ENCODE data around the gene KRABD2.
A peak's percentile ranks its signal among the peaks of the same experiment; 100 is the strongest.
"Not testable (repeated sequence)": the region's sequence is repeated elsewhere in the genome, so short reads cannot be mapped to it uniquely, and the experiment has no call there.

The KRABD2 gene

DNA sequence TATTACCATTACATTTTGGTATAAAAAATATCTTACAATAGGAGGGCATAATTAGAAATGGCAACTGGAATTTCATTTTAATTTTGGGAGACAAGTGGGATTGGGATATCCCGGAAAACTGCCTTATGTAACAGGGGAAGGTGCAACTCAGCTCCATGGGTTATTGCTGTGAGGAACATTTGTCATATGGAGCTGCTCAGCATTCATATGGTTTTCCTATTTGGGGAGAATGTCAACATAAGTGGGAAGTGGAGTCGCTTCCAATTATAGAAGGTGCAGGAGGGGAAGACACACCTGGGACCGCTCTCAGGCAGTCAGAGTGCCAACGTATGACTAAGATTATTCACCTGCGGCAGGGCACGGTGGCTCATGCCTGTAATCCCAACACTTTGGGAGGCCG is 26.2 kb downstream of the KRABD2 start:
- WGBS (ENCODE audit: insufficient coverage): 76% methylated on average over 7 of the region's 7 CpGs
- no peak for DNase-seq (ENCODE audit: low read depth in 4 of 6, low spot score in 6 of 6)
- H3K4me3 ChIP-seq (ENCODE audit: low read depth, low read length): no peak overlapping the region
- no peaks in the 10 kb centered on the region for H3K36me3 ChIP-seq (ENCODE audit: control insufficient read depth, insufficient read depth, low read length)
- H3K4me1 ChIP-seq (ENCODE audit: control insufficient read depth, insufficient read depth, low read length): no peaks in the 10 kb centered on the region
- H3K27ac ChIP-seq (ENCODE audit: low read depth, low read length): no peak overlapping the region
- no peaks in the 10 kb centered on the region for H3K9me3 ChIP-seq (ENCODE audit: control insufficient read depth, insufficient read depth, low read length)
- peaks cover 20% of the 10 kb centered on the region for H3K27me3 ChIP-seq (ENCODE audit: control insufficient read depth, insufficient read depth, low read length)

- not testable (repeated sequence) for H3K27ac ChIP-seq (ENCODE audit: low read depth, low read length); H3K4me3 ChIP-seq (ENCODE audit: low read depth, low read length); H3K36me3 ChIP-seq (ENCODE audit: control insufficient read depth, insufficient read depth, low read length); DNase-seq (ENCODE audit: low read depth in 4 of 6, low spot score in 6 of 6); H3K9me3 ChIP-seq (ENCODE audit: control insufficient read depth, insufficient read depth, low read length); H3K4me1 ChIP-seq (ENCODE audit: control insufficient read depth, insufficient read depth, low read length)
- 51% methylated on average over 15 of the region's 25 CpGs for WGBS (ENCODE audit: insufficient coverage)
- H3K27me3 ChIP-seq (ENCODE audit: control insufficient read depth, insufficient read depth, low read length): peaks cover 20% of the 10 kb centered on the region
These were observed 29.5 kb downstream of the KRABD2 start for GRCh38 chr17:8347001-8347400.

- Histone ChIP-seq H3K4me1 (ENCODE audit: control insufficient read depth, insufficient read depth, low read length) (no peaks in the 10 kb centered on the region), H3K36me3 (ENCODE audit: control insufficient read depth, insufficient read depth, low read length) (no peaks in the 10 kb centered on the region), H3K27me3 (ENCODE audit: control insufficient read depth, insufficient read depth, low read length) (peaks cover 20% of the 10 kb centered on the region), H3K27ac (ENCODE audit: low read depth, low read length) (no peak overlapping the region), H3K9me3 (ENCODE audit: control insufficient read depth, insufficient read depth, low read length) (no peaks in the 10 kb centered on the region), H3K4me3 (ENCODE audit: low read depth, low read length) (no peak overlapping the region)
- DNase-seq (ENCODE audit: low read depth in 4 of 6, low spot score in 6 of 6): no peak
- WGBS (ENCODE audit: insufficient coverage): 100% methylated on average over 2 of the region's 5 CpGs
These were observed 30.4 kb downstream of the KRABD2 start for GRCh38 chr17:8345951-8346665.

DNA sequence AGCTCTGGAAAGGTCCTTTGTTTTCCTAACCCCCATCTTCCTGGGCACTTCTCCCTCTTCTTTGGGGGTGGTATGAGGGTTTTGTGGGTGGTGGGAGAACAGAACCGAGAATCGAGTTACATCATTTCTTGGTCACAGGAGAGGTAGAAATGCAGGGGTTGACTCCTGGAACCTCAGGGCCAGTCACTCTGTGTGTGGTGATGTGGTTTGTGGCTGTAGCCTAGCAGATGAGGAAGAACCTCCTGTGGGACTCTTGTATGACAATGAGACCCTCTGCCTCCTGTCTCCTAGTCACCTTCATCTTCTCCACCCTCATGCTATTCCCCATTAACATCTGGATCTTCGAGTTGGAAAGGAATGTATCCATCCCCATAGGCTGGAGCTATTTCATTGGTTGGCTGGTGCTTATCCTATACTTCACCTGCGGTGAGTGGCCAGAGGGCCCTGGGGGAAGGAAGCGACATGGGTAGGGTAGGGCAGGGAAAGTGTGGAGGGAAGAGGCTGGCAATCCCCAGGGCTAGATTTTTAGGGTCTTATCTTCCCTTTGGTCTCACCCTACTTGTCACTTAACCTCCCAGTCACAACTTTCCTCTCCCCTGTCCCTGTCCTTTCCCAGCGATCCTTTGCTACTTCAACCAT is 31.3 kb downstream of the KRABD2 start:
- WGBS (ENCODE audit: insufficient coverage): 83% methylated on average over 3 of the region's 6 CpGs

GRCh38 chr17:8341456-8341855 is 35.0 kb downstream of the KRABD2 start:
- DNase-seq (ENCODE audit: low read depth in 4 of 6, low spot score in 6 of 6): no peak
- H3K36me3 ChIP-seq (ENCODE audit: control insufficient read depth, insufficient read depth, low read length): no peaks in the 10 kb centered on the region
- no peaks in the 10 kb centered on the region for H3K9me3 ChIP-seq (ENCODE audit: control insufficient read depth, insufficient read depth, low read length)
- no peak overlapping the region for H3K27ac ChIP-seq (ENCODE audit: low read depth, low read length)
- H3K4me1 ChIP-seq (ENCODE audit: control insufficient read depth, insufficient read depth, low read length): no peaks in the 10 kb centered on the region
- H3K4me3 ChIP-seq (ENCODE audit: low read depth, low read length): no peak overlapping the region
- WGBS (ENCODE audit: insufficient coverage): 54% methylated on average over 2 of the region's 4 CpGs
- H3K27me3 ChIP-seq (ENCODE audit: control insufficient read depth, insufficient read depth, low read length): peaks cover 10% of the 10 kb centered on the region

More for the DNA sequence above, 31.3 kb downstream of the KRABD2 start:
- DNase-seq (ENCODE audit: low read depth in 4 of 6, low spot score in 6 of 6): no peak
- Histone ChIP-seq H3K27ac (ENCODE audit: low read depth, low read length) (no peak overlapping the region), H3K27me3 (ENCODE audit: control insufficient read depth, insufficient read depth, low read length) (peaks cover 20% of the 10 kb centered on the region), H3K36me3 (ENCODE audit: control insufficient read depth, insufficient read depth, low read length) (no peaks in the 10 kb centered on the region), H3K4me3 (ENCODE audit: low read depth, low read length) (no peak overlapping the region), H3K9me3 (ENCODE audit: control insufficient read depth, insufficient read depth, low read length) (no peaks in the 10 kb centered on the region), H3K4me1 (ENCODE audit: control insufficient read depth, insufficient read depth, low read length) (no peaks in the 10 kb centered on the region)

DNA sequence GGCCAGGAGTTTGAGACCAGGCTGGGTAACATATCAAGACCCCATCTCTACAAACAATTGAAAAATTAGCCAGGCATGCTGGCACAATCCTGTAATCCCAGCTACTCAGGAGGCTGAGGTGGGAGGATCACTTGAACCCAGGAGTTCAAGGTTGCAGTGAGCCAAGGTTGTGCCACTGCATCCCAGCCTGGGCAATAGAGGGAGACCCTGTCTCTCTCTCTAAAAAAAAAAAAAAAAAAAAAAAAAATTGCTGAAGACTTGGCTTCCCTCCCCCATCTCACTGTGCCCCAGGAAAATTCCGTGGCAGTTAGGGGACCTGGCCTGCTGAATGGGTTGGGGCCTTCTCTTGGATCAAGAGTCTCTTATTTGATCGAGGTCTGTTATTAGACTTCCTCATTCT is 37.0 kb downstream of the KRABD2 start, which contains the start of gene ODF4:
ODF4 (plus strand) TSS at position 301 of the 400 bp plus-strand sequence. CDS start 212 bp downstream, outside the sequence.
- no peak for DNase-seq (ENCODE audit: low read depth in 4 of 6, low spot score in 6 of 6)
- H3K9me3 ChIP-seq (ENCODE audit: control insufficient read depth, insufficient read depth, low read length): no peaks in the 10 kb centered on the region
- no peaks in the 10 kb centered on the region for H3K4me1 ChIP-seq (ENCODE audit: control insufficient read depth, insufficient read depth, low read length)
- no peaks in the 10 kb centered on the region for H3K27me3 ChIP-seq (ENCODE audit: control insufficient read depth, insufficient read depth, low read length)
- no peak within 1 kb of the TSS for H3K4me3 ChIP-seq (ENCODE audit: low read depth, low read length)
- no peaks in the 10 kb centered on the region for H3K36me3 ChIP-seq (ENCODE audit: control insufficient read depth, insufficient read depth, low read length)
- no peak within 1 kb of the TSS for H3K27ac ChIP-seq (ENCODE audit: low read depth, low read length)
- no CpG with 5 or more reads among the region's 2 CpGs for WGBS (ENCODE audit: insufficient coverage)

DNA sequence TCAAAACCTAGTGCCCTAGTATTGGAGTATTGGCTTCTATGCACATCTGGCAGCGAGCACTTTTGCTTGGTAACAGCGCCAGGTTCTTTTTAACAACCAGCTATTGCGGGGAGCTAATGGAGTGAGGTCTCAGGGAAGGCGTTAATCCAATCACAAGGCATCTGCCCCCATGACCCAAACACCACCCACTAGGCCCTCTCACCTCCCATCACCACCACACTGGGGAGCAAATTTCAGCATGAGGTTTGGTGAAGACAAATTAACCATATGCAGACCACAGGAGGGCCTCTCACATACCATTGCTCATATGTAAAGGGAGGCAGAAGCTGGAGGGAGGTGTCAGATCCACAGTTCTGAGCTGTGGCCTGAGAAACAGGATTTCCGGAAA is 37.8 kb downstream of the KRABD2 start:
- H3K4me1 ChIP-seq (ENCODE audit: control insufficient read depth, insufficient read depth, low read length): no peaks in the 10 kb centered on the region
- WGBS (ENCODE audit: insufficient coverage): 88% methylated on average over 1 of the region's 5 CpGs
- H3K9me3 ChIP-seq (ENCODE audit: control insufficient read depth, insufficient read depth, low read length): no peaks in the 10 kb centered on the region
- DNase-seq (ENCODE audit: low read depth in 4 of 6, low spot score in 6 of 6): peak in 1 of 6 donors; percentile 55
- no peaks in the 10 kb centered on the region for H3K36me3 ChIP-seq (ENCODE audit: control insufficient read depth, insufficient read depth, low read length)
- H3K27me3 ChIP-seq (ENCODE audit: control insufficient read depth, insufficient read depth, low read length): no peaks in the 10 kb centered on the region
- H3K4me3 ChIP-seq (ENCODE audit: low read depth, low read length): no peak overlapping the region
- H3K27ac ChIP-seq (ENCODE audit: low read depth, low read length): no peak overlapping the region

GRCh38 chr17:8337802-8338752 is 38.4 kb downstream of the KRABD2 start:
- no peak overlapping the region for H3K4me3 ChIP-seq (ENCODE audit: low read depth, low read length)
- H3K36me3 ChIP-seq (ENCODE audit: control insufficient read depth, insufficient read depth, low read length): no peaks in the 10 kb centered on the region
- DNase-seq (ENCODE audit: low read depth in 4 of 6, low spot score in 6 of 6): peak in 2 of 6 donors; percentile 34 to 66
- H3K4me1 ChIP-seq (ENCODE audit: control insufficient read depth, insufficient read depth, low read length): peaks cover 4% of the 10 kb centered on the region
- no peak overlapping the region for H3K27ac ChIP-seq (ENCODE audit: low read depth, low read length)
- no peaks in the 10 kb centered on the region for H3K9me3 ChIP-seq (ENCODE audit: control insufficient read depth, insufficient read depth, low read length)
- no peaks in the 10 kb centered on the region for H3K27me3 ChIP-seq (ENCODE audit: control insufficient read depth, insufficient read depth, low read length)
- WGBS (ENCODE audit: insufficient coverage): 26% methylated on average over 9 of the region's 11 CpGs

DNA sequence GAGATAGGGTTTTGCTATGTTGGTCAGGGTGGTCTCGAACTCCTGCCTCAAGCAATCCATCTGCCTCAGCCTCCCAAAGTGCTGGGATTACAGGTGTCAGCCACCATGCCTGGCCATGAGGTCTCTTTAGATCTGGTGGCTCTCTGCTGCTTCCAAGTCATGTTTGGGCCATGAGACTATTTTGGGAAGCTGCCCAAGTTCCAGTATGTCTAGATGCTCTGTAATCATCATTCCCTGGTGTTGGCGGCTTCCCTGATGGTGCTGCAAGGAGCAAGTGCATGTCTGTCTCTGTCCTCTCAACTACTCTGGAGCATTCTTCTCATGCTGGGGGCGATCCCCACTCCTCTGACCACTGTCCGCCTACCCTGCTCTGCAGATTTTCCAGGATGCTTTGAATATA is 43.2 kb downstream of the KRABD2 start:
- Histone ChIP-seq H3K4me3 (ENCODE audit: low read depth, low read length) (no peak overlapping the region), H3K36me3 (ENCODE audit: control insufficient read depth, insufficient read depth, low read length) (no peaks in the 10 kb centered on the region), H3K27ac (ENCODE audit: low read depth, low read length) (no peak overlapping the region), H3K4me1 (ENCODE audit: control insufficient read depth, insufficient read depth, low read length) (peaks cover 8% of the 10 kb centered on the region), H3K27me3 (ENCODE audit: control insufficient read depth, insufficient read depth, low read length) (no peaks in the 10 kb centered on the region), H3K9me3 (ENCODE audit: control insufficient read depth, insufficient read depth, low read length) (no peaks in the 10 kb centered on the region)
- WGBS (ENCODE audit: insufficient coverage): 88% methylated on average over 3 of the region's 4 CpGs
- DNase-seq (ENCODE audit: low read depth in 4 of 6, low spot score in 6 of 6): no peak

Data from spinal cord (tissue), 9 donors.